ENCODE measurements around the gene SULT1A1. TPM values are rescaled to one million over a fixed set of nuclear protein-coding genes. Genes with fewer than 3 reads are reported as not detected.
"Not testable (repeated sequence)": the region's sequence is repeated elsewhere in the genome, so short reads cannot be mapped to it uniquely, and the experiment has no call there.

SULT1A1 gene
- 10 to 100 TPM in 1 of 2 donors, 1 to 10 TPM in 1; 8.2 to 15.6 TPM for total RNA-seq

GRCh38 chr16:28609631-28610594 lies at the start of gene SULT1A1:
Gene SULT1A1 (minus strand): TSS chr16:28610044. CDS start chr16:28608855, 1,189 bp downstream.
- Mint-ChIP-seq H3K9me3 (no peaks in the 10 kb centered on the region), H3K27ac (peak within 1 kb of the TSS; percentile 20 to 87), H3K36me3 (no peaks in the 10 kb centered on the region)
- ATAC-seq: peak in 1 of 2 donors; percentile 1
- peak in 1 of 2 donors; percentile 56 for DNase-seq (ENCODE audit: low spot score in 2 of 2)

- H3K9me3 Mint-ChIP-seq; H3K36me3 Mint-ChIP-seq; ATAC-seq; H3K27ac Mint-ChIP-seq; DNase-seq (ENCODE audit: low spot score in 2 of 2): not testable (repeated sequence)
These were observed 30.1 kb upstream of the SULT1A1 start for GRCh38 chr16:28639959-28640358.

- H3K27ac Mint-ChIP-seq; ATAC-seq; DNase-seq (ENCODE audit: low spot score in 2 of 2); H3K36me3 Mint-ChIP-seq; H3K9me3 Mint-ChIP-seq: not testable (repeated sequence)
These were observed 28.5 kb upstream of the SULT1A1 start for GRCh38 chr16:28638359-28638758.

- DNase-seq (ENCODE audit: low spot score in 2 of 2); ATAC-seq; H3K9me3 Mint-ChIP-seq; H3K27ac Mint-ChIP-seq; H3K36me3 Mint-ChIP-seq: not testable (repeated sequence)
These were observed 27.9 kb upstream of the SULT1A1 start, which contains the start of gene NPIPB8 for GRCh38 chr16:28637765-28638164. Gene NPIPB8 (plus strand): TSS chr16:28638065. CDS start chr16:28638361, 296 bp downstream.

GRCh38 chr16:28636093-28636823 lies 26.4 kb upstream of the SULT1A1 start:
- H3K27ac Mint-ChIP-seq; ATAC-seq; DNase-seq (ENCODE audit: low spot score in 2 of 2); H3K9me3 Mint-ChIP-seq; H3K36me3 Mint-ChIP-seq: not testable (repeated sequence)

GRCh38 chr16:28630905-28631304 lies 21.1 kb upstream of the SULT1A1 start:
- ATAC-seq; H3K27ac Mint-ChIP-seq; DNase-seq (ENCODE audit: low spot score in 2 of 2); H3K9me3 Mint-ChIP-seq; H3K36me3 Mint-ChIP-seq: not testable (repeated sequence)

GRCh38 chr16:28623172-28623711 lies 13.4 kb upstream of the SULT1A1 start:
- Mint-ChIP-seq H3K36me3 (no peaks in the 10 kb centered on the region), H3K27ac (peak overlapping the region in 1 of 2 donors; percentile 84), H3K9me3 (no peaks in the 10 kb centered on the region)
- ATAC-seq (peak; percentile 94 to 98), DNase-seq (ENCODE audit: low spot score in 2 of 2) (peak; percentile 72 to 73)

- not testable (repeated sequence) for DNase-seq (ENCODE audit: low spot score in 2 of 2); H3K9me3 Mint-ChIP-seq; H3K36me3 Mint-ChIP-seq
- peak; percentile 10 to 13 for ATAC-seq
- H3K27ac Mint-ChIP-seq: peak overlapping the region; percentile 74 to 84
These were observed 12.8 kb upstream of the SULT1A1 start for GRCh38 chr16:28622532-28623171.

- DNase-seq (ENCODE audit: low spot score in 2 of 2) (no peak), ATAC-seq (no peak)
- Mint-ChIP-seq H3K9me3 (no peaks in the 10 kb centered on the region), H3K36me3 (no peaks in the 10 kb centered on the region), H3K27ac (peak overlapping the region in 1 of 2 donors; percentile 84)
These were observed 11.8 kb upstream of the SULT1A1 start for GRCh38 chr16:28621481-28622155.

- not testable (repeated sequence) for DNase-seq (ENCODE audit: low spot score in 2 of 2); H3K27ac Mint-ChIP-seq; ATAC-seq; H3K36me3 Mint-ChIP-seq; H3K9me3 Mint-ChIP-seq
These were observed 10.5 kb upstream of the SULT1A1 start for GRCh38 chr16:28620316-28620715.

GRCh38 chr16:28617874-28618273 lies 8.0 kb upstream of the SULT1A1 start:
- no peaks in the 10 kb centered on the region for H3K36me3 Mint-ChIP-seq
- ATAC-seq: no peak
- no peak for DNase-seq (ENCODE audit: low spot score in 2 of 2)

GRCh38 chr16:28616636-28617035 lies 6.8 kb upstream of the SULT1A1 start:
- DNase-seq (ENCODE audit: low spot score in 2 of 2) (no peak), ATAC-seq (no peak)
- Mint-ChIP-seq H3K9me3 (no peaks in the 10 kb centered on the region), H3K27ac (no peak overlapping the region), H3K36me3 (no peaks in the 10 kb centered on the region)

More at GRCh38 chr16:28617874-28618273, 8.0 kb upstream of the SULT1A1 start:
- Mint-ChIP-seq H3K9me3 (no peaks in the 10 kb centered on the region), H3K27ac (peak overlapping the region in 1 of 2 donors; percentile 88)

- not testable (repeated sequence) for H3K9me3 Mint-ChIP-seq; H3K27ac Mint-ChIP-seq; H3K36me3 Mint-ChIP-seq; ATAC-seq; DNase-seq (ENCODE audit: low spot score in 2 of 2)
These were observed 6.4 kb upstream of the SULT1A1 start for GRCh38 chr16:28616224-28616577.

- not testable (repeated sequence) for DNase-seq (ENCODE audit: low spot score in 2 of 2); H3K9me3 Mint-ChIP-seq; H3K36me3 Mint-ChIP-seq; ATAC-seq; H3K27ac Mint-ChIP-seq
These were observed 5.8 kb upstream of the SULT1A1 start for GRCh38 chr16:28615486-28616223.

- DNase-seq (ENCODE audit: low spot score in 2 of 2); ATAC-seq; H3K36me3 Mint-ChIP-seq; H3K27ac Mint-ChIP-seq; H3K9me3 Mint-ChIP-seq: not testable (repeated sequence)
These were observed 4.7 kb upstream of the SULT1A1 start for GRCh38 chr16:28614561-28614960.
